Breast epithelium (tissue), 4 donors: Measurements from ENCODE around the gene TJP2. TPM values are rescaled to one million over a fixed set of nuclear protein-coding genes. Genes with fewer than 3 reads are reported as not detected.

ENCODE experiments used
- DNase-seq, 2 donors: peaks; one replicate each; pipeline ENCODE4 v3.0.0-alpha.2; 2019; ENCODE audit warnings: low spot score in 2 of 2
- H3K27ac ChIP-seq, 2 donors: fragments of 200-600 bp; sonication (generic) in 1 of 2; one replicate each; pipeline ENCODE4 v1.5.1; 2016 to 2019; ENCODE audit warnings: mild to moderate bottlenecking in 1 of 2
- H3K27me3 ChIP-seq, 2 donors: fragments of 200-600 bp; sonication (generic) in 1 of 2; one replicate each; pipeline versions ENCODE4 v1.5.1 to v1.6.0; 2017 to 2019; ENCODE audit warnings: control low read depth in 1 of 2, mild to moderate bottlenecking in 1 of 2
- H3K36me3 ChIP-seq: fragments of 200-600 bp; one replicate; pipeline ENCODE4 v1.5.1; 2019
- H3K4me1 ChIP-seq, 2 donors: fragments of 200-600 bp; sonication (generic); one replicate each; pipeline ENCODE4 v1.5.1; 2016 to 2019; ENCODE audit warnings: control low read depth in 1 of 2
- H3K4me3 ChIP-seq, 3 donors: fragments of 200-600 bp; sonication (generic); 1 replicate in 2 of 3; 2 replicates in 1 of 3; pipeline ENCODE4 v1.5.1; 2016 to 2019; ENCODE audit warnings: mild to moderate bottlenecking in 3 of 3, moderate library complexity in 2 of 3
- H3K9me3 ChIP-seq, 2 donors: fragments of 200-600 bp; sonication (generic) in 1 of 2; one replicate each; pipeline ENCODE4 v1.5.1; 2016 to 2019; ENCODE audit warnings: control low read depth in 1 of 2
- POLR2A ChIP-seq: fragments of 450-650 bp; IDR thresholded peaks from one replicate; pipeline ENCODE4 v1.6.1; 2016; ENCODE audit warnings: antibody characterized with exemption, mild to moderate bottlenecking, moderate library complexity
- POLR2AphosphoS5 ChIP-seq, 3 donors: sonication (generic); formaldehyde crosslinking; IDR thresholded peaks; one replicate each; pipeline ENCODE4 v1.6.1; 2017; ENCODE audit warnings: antibody characterized with exemption in 3 of 3
- intact Hi-C: fragments of 100-400 bp; cut with DNase I; formaldehyde crosslinking; loops from one replicate; pipeline ENCODE4 v1.15.1; 2023; ENCODE audit warnings: low total_unique reads
- total RNA-seq, 3 donors: library from RNA; depleted of rRNA; stranded (reverse); fragments of >200 nt; gene quantifications; one replicate each; pipeline ENCODE4 v1.1.0, GENCODE V29; 2016
- TF ChIP-seq, protein P1 (sequence below), 3 donors: fragments of 450-650 bp; IDR thresholded peaks; one replicate each; pipeline ENCODE4 v1.5.1; 2016 to 2017; ENCODE audit warnings: antibody characterized with exemption in 3 of 3, mild to moderate bottlenecking in 3 of 3, moderate library complexity in 3 of 3

The TJP2 gene
- total RNA-seq, 3 donors from 2014 or later, result 85.2 to 125 (median 108) TPM

DNA sequence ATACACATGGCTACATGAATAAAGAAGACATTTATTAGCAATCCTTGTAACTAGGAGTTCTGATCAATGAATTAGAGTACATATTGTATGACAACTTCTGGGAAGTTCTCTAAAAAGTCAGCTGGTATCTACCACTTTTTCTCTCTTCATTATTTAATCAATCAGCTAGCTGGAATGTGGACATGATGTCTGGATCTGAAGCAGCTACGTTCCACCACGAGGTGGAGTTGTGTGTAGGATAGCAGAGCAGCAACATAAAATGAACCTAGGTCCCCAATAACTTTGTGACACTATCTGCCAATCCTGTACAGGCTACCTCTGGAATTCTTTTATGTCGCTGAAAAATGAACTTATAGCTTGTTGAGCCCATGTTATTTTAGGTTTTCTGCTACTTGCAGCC lies 118.0 kb downstream of the TJP2 start:
- no peaks in the 10 kb centered on the region for H3K4me1 ChIP-seq
- no peak overlapping the region for H3K27ac ChIP-seq
- H3K27me3 ChIP-seq, result no peaks in the 10 kb centered on the region
- intact Hi-C loops, result no loop called here
- no peaks in the 10 kb centered on the region for H3K36me3 ChIP-seq
- H3K9me3 ChIP-seq, result no peaks in the 10 kb centered on the region
- H3K4me3 ChIP-seq, result no peak overlapping the region
- DNase-seq, result no peak
- TF ChIP-seq POLR2A, result no peak

DNA sequence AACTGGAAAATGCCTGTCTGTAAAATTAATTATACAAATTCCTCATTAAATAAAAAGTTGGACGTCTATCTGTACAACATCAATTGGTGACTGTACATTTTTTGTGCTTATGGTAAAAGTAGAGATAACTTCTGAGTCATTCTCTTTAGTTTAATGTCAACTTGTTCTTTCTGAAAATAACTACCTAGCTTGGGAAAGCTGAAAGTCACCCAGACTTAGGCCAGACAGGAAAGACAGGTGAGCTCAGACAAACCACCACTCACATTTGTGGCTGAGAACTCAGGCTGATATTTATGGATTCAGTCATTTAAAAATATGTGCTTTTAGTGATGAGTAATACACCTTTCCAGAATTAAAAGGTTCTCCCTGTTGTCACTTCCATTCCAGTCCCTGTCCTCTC lies 119.1 kb downstream of the TJP2 start:
- intact Hi-C loops, result no loop called here
- Histone ChIP-seq H3K27me3 (no peaks in the 10 kb centered on the region), H3K4me3 (no peak overlapping the region), H3K9me3 (no peaks in the 10 kb centered on the region), H3K4me1 (no peaks in the 10 kb centered on the region), H3K27ac (no peak overlapping the region), H3K36me3 (no peaks in the 10 kb centered on the region)
- no peak for DNase-seq
- no peak for TF ChIP-seq POLR2AphosphoS5 (IDR thresholded peaks at IDR 0.05)
- TF ChIP-seq, protein P1, sequence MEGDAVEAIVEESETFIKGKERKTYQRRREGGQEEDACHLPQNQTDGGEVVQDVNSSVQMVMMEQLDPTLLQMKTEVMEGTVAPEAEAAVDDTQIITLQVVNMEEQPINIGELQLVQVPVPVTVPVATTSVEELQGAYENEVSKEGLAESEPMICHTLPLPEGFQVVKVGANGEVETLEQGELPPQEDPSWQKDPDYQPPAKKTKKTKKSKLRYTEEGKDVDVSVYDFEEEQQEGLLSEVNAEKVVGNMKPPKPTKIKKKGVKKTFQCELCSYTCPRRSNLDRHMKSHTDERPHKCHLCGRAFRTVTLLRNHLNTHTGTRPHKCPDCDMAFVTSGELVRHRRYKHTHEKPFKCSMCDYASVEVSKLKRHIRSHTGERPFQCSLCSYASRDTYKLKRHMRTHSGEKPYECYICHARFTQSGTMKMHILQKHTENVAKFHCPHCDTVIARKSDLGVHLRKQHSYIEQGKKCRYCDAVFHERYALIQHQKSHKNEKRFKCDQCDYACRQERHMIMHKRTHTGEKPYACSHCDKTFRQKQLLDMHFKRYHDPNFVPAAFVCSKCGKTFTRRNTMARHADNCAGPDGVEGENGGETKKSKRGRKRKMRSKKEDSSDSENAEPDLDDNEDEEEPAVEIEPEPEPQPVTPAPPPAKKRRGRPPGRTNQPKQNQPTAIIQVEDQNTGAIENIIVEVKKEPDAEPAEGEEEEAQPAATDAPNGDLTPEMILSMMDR (IDR thresholded peaks at IDR 0.05), result no peak
- no peak for TF ChIP-seq POLR2A

DNA sequence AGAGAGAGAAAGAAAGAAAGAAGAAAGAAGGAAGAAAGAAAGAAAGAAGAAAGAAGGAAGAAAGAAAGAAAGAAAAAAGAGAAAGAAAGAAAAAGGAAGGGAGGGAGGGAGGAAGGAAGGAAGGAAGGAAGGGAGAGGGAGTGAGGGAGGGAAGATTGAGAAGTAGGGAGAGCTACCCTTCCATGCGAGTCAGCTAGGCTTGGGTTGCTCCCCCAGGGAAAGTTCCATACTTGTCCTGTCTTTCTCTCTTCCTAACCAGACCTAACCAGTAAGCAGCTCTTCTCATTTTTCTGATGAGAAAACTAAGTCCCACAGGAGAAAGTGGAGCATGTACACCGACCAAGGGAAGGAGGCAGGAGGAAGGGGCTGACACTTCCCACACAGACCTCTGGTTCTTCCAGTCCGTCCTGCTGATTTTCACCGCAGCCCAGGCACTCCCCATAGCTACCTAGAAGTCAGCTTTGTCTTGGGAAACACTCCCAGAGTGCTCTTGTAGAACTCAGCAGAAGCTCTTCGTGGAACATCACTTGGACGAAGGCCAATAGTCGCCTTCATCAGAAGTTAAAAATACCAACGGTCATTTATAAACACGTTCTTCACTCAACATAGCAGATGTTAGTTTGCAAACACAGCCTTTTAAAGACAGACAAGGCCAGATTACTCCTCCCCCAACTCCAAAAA lies 121.9 kb downstream of the TJP2 start:
- no peak overlapping the region for H3K4me3 ChIP-seq
- no peaks in the 10 kb centered on the region for H3K36me3 ChIP-seq
- DNase-seq, result no peak
- TF ChIP-seq POLR2AphosphoS5 (IDR thresholded peaks at IDR 0.05) (no peak), POLR2A (no peak)
- TF ChIP-seq, protein P1 (IDR thresholded peaks at IDR 0.05), result no peak
- intact Hi-C loops, result no loop called here
- no peaks in the 10 kb centered on the region for H3K9me3 ChIP-seq
- H3K27me3 ChIP-seq, result no peaks in the 10 kb centered on the region
- no peak overlapping the region for H3K27ac ChIP-seq
- no peaks in the 10 kb centered on the region for H3K4me1 ChIP-seq

DNA sequence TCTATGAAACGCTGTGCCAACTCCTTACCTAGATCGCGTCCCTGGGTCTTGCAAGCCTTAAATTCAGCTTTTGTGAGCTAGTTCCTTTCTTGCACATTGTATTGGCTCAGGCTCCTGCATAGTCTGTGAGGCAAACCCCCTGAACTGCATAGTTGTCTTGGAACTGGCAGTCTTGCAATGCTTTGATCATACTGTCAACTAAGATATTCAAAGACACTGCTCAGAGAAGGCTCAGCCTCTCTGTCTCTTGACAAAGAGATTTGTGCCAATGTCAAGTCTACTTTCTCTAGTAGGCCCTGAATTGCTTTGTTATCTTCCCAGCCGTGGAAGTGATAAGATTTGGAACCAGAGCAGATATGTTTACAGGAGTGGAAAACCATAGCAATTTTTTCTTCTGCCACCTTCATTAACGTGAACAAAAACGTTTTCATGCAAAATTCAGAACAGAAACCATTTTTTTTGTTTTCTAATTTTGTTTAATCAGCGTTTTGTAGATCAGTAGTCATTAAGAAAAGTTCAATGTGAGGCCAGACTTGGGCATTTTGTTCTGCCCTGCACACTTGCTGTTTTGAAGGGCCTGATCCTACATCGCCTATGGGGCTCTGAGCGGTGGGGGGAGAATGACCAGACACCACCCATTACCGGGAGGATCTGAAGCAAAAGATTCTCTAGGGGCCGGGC lies 123.4 kb downstream of the TJP2 start:
- no peaks in the 10 kb centered on the region for H3K9me3 ChIP-seq
- intact Hi-C loops, result no loop called here
- TF ChIP-seq, protein P1 (IDR thresholded peaks at IDR 0.05), result no peak
- TF ChIP-seq POLR2AphosphoS5 (IDR thresholded peaks at IDR 0.05) (no peak), POLR2A (no peak)
- no peaks in the 10 kb centered on the region for H3K27me3 ChIP-seq
- H3K4me3 ChIP-seq, result no peak overlapping the region
- no peak for DNase-seq
- H3K4me1 ChIP-seq, result no peaks in the 10 kb centered on the region
- no peak overlapping the region for H3K27ac ChIP-seq
- no peaks in the 10 kb centered on the region for H3K36me3 ChIP-seq

DNA sequence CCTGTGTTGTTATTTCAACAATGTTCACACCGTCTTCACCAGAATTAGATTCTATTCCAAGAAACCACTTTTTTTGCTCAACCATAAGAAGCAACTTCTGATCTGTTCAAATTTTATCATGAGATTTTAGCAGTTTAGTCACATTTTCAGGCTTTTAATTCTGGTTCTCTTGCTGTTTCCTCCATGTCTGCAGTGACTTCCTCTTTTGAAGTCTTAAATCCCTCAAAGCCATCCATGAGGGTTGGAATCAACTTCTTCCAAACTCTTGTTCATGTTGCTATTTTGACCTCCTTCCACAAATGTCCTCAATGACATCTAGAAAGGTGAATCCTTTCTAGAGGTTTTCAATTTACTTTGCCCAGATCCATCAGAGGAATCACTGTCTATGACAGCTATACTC lies 125.2 kb downstream of the TJP2 start:
- TF ChIP-seq, protein P1 (IDR thresholded peaks at IDR 0.05), result no peak
- no peak for TF ChIP-seq POLR2AphosphoS5 (IDR thresholded peaks at IDR 0.05)
- TF ChIP-seq POLR2A, result no peak
- H3K9me3 ChIP-seq, result no peaks in the 10 kb centered on the region
- H3K4me3 ChIP-seq, result no peak overlapping the region
- no peak for DNase-seq
- no peaks in the 10 kb centered on the region for H3K4me1 ChIP-seq
- H3K27me3 ChIP-seq, result no peaks in the 10 kb centered on the region
- H3K27ac ChIP-seq, result no peak overlapping the region
- intact Hi-C loops, result no loop called here
- no peaks in the 10 kb centered on the region for H3K36me3 ChIP-seq
